HEK293 (cell line): ENCODE results near the gene TXNRD3.
A peak's percentile ranks its signal among the peaks of the same experiment; 100 is the strongest.

ENCODE experiments used
- CTCF ChIA-PET: fragments of 350-600 bp; formaldehyde crosslinking; extraction: SDS; loops from one replicate; lab custom pipeline; 2021; ENCODE audit warnings: antibody characterized with exemption; lab: Yijun Ruan, JAX
- POLR2A ChIA-PET: fragments of 300-600 bp; formaldehyde crosslinking; extraction: SDS; loops from one replicate; lab custom pipeline; 2020; ENCODE audit warnings: antibody characterized with exemption, inconsistent platforms; lab: Yijun Ruan, JAX
- H3K27ac ChIP-seq: fragments of 200-500 bp; sonication (Bioruptor generic); 2 replicates; pipeline ENCODE4 v1.5.1; 2014; ENCODE audit warnings: low read depth, low read length, control low read depth, inconsistent platforms; ENCODE audit errors: extremely low read depth
- H3K36me3 ChIP-seq, 2 experiments: fragments of 200-500 bp in 1 of 2; sonication (Bioruptor generic) in 1 of 2; 1 replicate in 1 of 2; 2 replicates in 1 of 2; pipeline ENCODE4 v1.5.1; 2014 to 2017; ENCODE audit warnings: inconsistent platforms in 2 of 2, low read length in 2 of 2; ENCODE audit not compliant: control insufficient read depth in 2 of 2, insufficient read depth in 1 of 2
- H3K4me1 ChIP-seq: fragments of 200-500 bp; sonication (Bioruptor generic); 2 replicates; pipeline ENCODE4 v1.5.1; 2014; ENCODE audit warnings: mild to moderate bottlenecking, low read length, inconsistent platforms; ENCODE audit not compliant: control insufficient read depth, insufficient read depth
- H3K4me3 ChIP-seq: 2 replicates; pipeline ENCODE4 v1.5.1; 2011; ENCODE audit warnings: low read depth, mild to moderate bottlenecking, control low read depth, low read length, moderate library complexity
- H3K9me3 ChIP-seq: fragments of 200-500 bp; sonication (Bioruptor generic); 2 replicates; pipeline ENCODE4 v1.5.1; 2014; ENCODE audit warnings: low read depth, low read length, inconsistent platforms; ENCODE audit not compliant: control insufficient read depth, insufficient read depth
- BCL11B ChIP-seq: fragments of 450-650 bp; formaldehyde crosslinking; IDR thresholded peaks from 2 replicates; pipeline ENCODE4 v1.5.1; 2016; ENCODE audit warnings: low read depth, missing biosample characterization, missing genetic modification characterization
- EGR2 ChIP-seq: fragments of 450-650 bp; formaldehyde crosslinking; IDR thresholded peaks from 2 replicates; pipeline ENCODE4 v1.5.1; 2016; ENCODE audit warnings: low read depth, missing biosample characterization, missing genetic modification characterization
- KLF7 ChIP-seq: fragments of 450-650 bp; formaldehyde crosslinking; IDR thresholded peaks from 2 replicates; pipeline ENCODE4 v1.5.1; 2016; ENCODE audit warnings: missing biosample characterization, missing genetic modification characterization, borderline replicate concordance
- KLF9 ChIP-seq: fragments of 450-650 bp; formaldehyde crosslinking; IDR thresholded peaks from 2 replicates; pipeline ENCODE4 v1.5.1; 2016; ENCODE audit warnings: missing biosample characterization, missing genetic modification characterization, low read depth
- MYNN ChIP-seq: fragments of 450-650 bp; formaldehyde crosslinking; IDR thresholded peaks from 2 replicates; pipeline ENCODE4 v1.5.1; 2016; ENCODE audit warnings: missing biosample characterization, missing genetic modification characterization, borderline replicate concordance
- SP2 ChIP-seq: fragments of 450-650 bp; formaldehyde crosslinking; IDR thresholded peaks from 2 replicates; pipeline ENCODE4 v1.5.1; 2016; ENCODE audit warnings: missing biosample characterization, missing genetic modification characterization
- SP3 ChIP-seq: fragments of 450-650 bp; formaldehyde crosslinking; IDR thresholded peaks from 2 replicates; pipeline ENCODE4 v1.5.1; 2016; ENCODE audit warnings: missing biosample characterization, missing genetic modification characterization
- ZFP37 ChIP-seq: fragments of 450-650 bp; formaldehyde crosslinking; IDR thresholded peaks from 2 replicates; pipeline ENCODE4 v1.5.1; 2016; ENCODE audit warnings: missing biosample characterization, missing genetic modification characterization
- ZFP41 ChIP-seq: fragments of 450-650 bp; formaldehyde crosslinking; IDR thresholded peaks from 2 replicates; pipeline ENCODE4 v1.5.1; 2016; ENCODE audit warnings: missing biosample characterization, missing genetic modification characterization, borderline replicate concordance
- ZNF174 ChIP-seq: fragments of 450-650 bp; formaldehyde crosslinking; IDR thresholded peaks from 2 replicates; pipeline ENCODE4 v1.5.0; 2017; ENCODE audit warnings: missing biosample characterization, mild to moderate bottlenecking, missing genetic modification characterization
- ZNF202 ChIP-seq: fragments of 450-650 bp; formaldehyde crosslinking; IDR thresholded peaks from 2 replicates; pipeline ENCODE4 v1.5.1; 2016; ENCODE audit warnings: missing biosample characterization, missing genetic modification characterization, borderline replicate concordance
- ZNF211 ChIP-seq: fragments of 450-650 bp; formaldehyde crosslinking; IDR thresholded peaks from 2 replicates; pipeline ENCODE4 v1.5.1; 2016; ENCODE audit warnings: low read depth, missing biosample characterization, missing genetic modification characterization
- ZNF266 ChIP-seq: fragments of 450-650 bp; formaldehyde crosslinking; IDR thresholded peaks from 2 replicates; pipeline ENCODE4 v1.5.1; 2016; ENCODE audit warnings: missing biosample characterization, missing genetic modification characterization, low read depth
- ZNF292 ChIP-seq: fragments of 450-650 bp; formaldehyde crosslinking; IDR thresholded peaks from 2 replicates; pipeline ENCODE4 v1.5.1; 2016; ENCODE audit warnings: low read depth, missing biosample characterization, missing genetic modification characterization, borderline replicate concordance
- ZNF311 ChIP-seq: fragments of 450-650 bp; formaldehyde crosslinking; IDR thresholded peaks from 2 replicates; pipeline ENCODE4 v1.5.1; 2017; ENCODE audit warnings: missing biosample characterization, missing genetic modification characterization, borderline replicate concordance
- ZNF366 ChIP-seq: fragments of 450-650 bp; formaldehyde crosslinking; conservative IDR thresholded peaks from 2 replicates; pipeline ENCODE4 v1.5.1; 2016; ENCODE audit warnings: missing biosample characterization, missing genetic modification characterization
- ZNF514 ChIP-seq: fragments of 450-650 bp; formaldehyde crosslinking; IDR thresholded peaks from 2 replicates; pipeline ENCODE4 v1.5.1; 2016; ENCODE audit warnings: missing biosample characterization, missing genetic modification characterization
- ZNF660 ChIP-seq: fragments of 450-650 bp; IDR thresholded peaks from 2 replicates; pipeline ENCODE4 v1.5.1; 2018; ENCODE audit warnings: missing biosample characterization, mild to moderate bottlenecking, missing genetic modification characterization
- ZNF791 ChIP-seq: fragments of 450-650 bp; formaldehyde crosslinking; IDR thresholded peaks from 2 replicates; pipeline ENCODE4 v1.5.1; 2016; ENCODE audit warnings: missing biosample characterization, missing genetic modification characterization
- ZSCAN23 ChIP-seq: fragments of 450-650 bp; formaldehyde crosslinking; IDR thresholded peaks from 2 replicates; pipeline ENCODE4 v1.5.1; 2016; ENCODE audit warnings: missing biosample characterization, missing genetic modification characterization
- ZXDB ChIP-seq: fragments of 450-650 bp; formaldehyde crosslinking; IDR thresholded peaks from 2 replicates; pipeline ENCODE4 v1.5.1; 2016; ENCODE audit warnings: missing biosample characterization, missing genetic modification characterization
- TF ChIP-seq, protein P1 (sequence below): fragments of 450-650 bp; formaldehyde crosslinking; IDR thresholded peaks from 2 replicates; pipeline ENCODE4; 2016; ENCODE audit warnings: missing biosample characterization, missing genetic modification characterization
- TF ChIP-seq, protein P2 (sequence below): fragments of 450-650 bp; formaldehyde crosslinking; IDR thresholded peaks from 2 replicates; pipeline ENCODE4 v1.5.1; 2017; ENCODE audit warnings: missing biosample characterization, missing genetic modification characterization

Gene TXNRD3

DNA sequence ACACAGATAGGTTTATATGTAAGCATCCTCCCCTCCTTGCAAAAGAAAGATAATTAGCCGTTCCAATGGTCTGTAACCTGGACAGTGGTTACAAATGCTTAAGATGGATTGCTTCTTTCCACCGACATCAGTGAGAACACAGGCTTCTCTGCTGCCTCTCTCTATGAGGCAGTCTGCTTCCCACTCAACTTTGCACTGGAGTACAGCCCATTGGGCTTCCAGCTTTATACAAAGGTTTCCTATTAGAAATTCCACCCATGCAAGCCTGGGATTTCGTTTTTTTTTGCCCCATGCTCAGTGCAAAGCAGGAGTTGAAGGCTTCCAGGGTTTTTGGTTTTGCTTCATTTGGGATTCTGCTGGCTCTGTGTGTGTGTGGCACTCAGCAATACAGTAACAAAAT is 48.9 kb downstream of the TXNRD3 start (continued):
- TF ChIP-seq ZNF266 (tag by site-specific recombination) (no peak), ZFP41 (tag by site-specific recombination) (no peak), MYNN (tag by site-specific recombination) (no peak), SP2 (no peak), ZNF174 (tag by site-specific recombination) (no peak)

DNA sequence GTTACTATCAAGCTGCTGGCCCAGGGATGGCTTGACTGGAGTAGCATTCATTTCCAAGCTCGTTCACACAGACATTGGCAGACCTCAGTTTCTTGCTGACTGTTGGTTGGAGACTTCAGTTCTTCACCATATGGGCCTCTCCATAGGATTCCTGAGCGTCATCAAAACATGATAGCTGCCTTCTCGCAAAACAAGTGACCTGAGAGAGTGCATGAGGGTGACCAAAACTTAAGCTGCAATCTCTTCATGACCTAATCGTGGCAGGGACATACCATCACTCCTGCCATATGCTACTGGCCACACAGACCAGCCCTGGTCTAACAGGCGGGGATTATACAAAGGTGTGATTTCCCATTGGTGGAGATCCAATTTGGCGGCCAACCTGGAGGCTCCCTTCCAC is 50.2 kb downstream of the TXNRD3 start:
- TF ChIP-seq ZNF311 (tag by site-specific recombination) (no peak), ZFP37 (tag by site-specific recombination) (no peak), ZXDB (no peak), ZNF211 (no peak), KLF7 (tag by site-specific recombination) (no peak), ZNF202 (tag by site-specific recombination) (no peak), SP3 (no peak), BCL11B (tag by site-specific recombination) (no peak), ZNF514 (tag by site-specific recombination) (no peak)
- TF ChIP-seq, protein P1, sequence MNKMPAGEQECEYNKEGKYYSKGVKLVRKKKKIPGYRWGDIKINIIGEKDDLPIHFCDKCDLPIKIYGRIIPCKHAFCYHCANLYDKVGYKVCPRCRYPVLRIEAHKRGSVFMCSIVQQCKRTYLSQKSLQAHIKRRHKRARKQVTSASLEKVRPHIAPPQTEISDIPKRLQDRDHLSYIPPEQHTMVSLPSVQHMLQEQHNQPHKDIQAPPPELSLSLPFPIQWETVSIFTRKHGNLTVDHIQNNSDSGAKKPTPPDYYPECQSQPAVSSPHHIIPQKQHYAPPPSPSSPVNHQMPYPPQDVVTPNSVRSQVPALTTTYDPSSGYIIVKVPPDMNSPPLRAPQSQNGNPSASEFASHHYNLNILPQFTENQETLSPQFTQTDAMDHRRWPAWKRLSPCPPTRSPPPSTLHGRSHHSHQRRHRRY (tag by site-specific recombination) = no peak
- no peak overlapping the region for H3K27ac ChIP-seq
- H3K9me3 ChIP-seq = no peaks in the 10 kb centered on the region
- CTCF ChIA-PET = interaction anchor here (0.6 kb wide), 1 partner anchor 600 kb away, joined by 3 read pairs; no protein-coding TSS in a partner anchor
- peaks cover 0 to 56% of the 10 kb centered on the region in 2 experiments; a peak in 1 of 3 replicates for H3K36me3 ChIP-seq
- H3K4me3 ChIP-seq = no peak overlapping the region
- POLR2A ChIA-PET = no interaction called here
- H3K4me1 ChIP-seq = no peaks in the 10 kb centered on the region

DNA sequence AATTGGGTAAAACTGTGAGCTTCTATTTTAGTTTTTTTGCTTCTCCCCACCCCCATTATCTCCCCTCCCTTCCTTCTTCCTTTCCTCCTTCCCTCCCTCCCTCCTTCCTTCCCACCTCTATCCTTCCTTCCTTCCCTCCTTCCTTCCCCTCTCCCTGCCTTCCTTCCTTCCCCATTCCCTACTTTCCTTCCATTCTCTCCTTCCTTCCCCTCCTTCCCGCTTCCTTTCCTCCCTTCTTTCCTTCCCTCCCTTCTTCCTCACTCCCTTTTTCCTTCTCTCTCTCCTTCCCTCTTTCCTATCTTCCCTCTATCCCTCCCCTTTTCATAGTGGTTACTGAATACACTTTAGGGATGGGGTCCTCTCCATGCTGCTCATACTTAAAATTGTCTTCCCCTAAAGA is 55.8 kb downstream of the TXNRD3 start:
- Histone ChIP-seq H3K36me3 (peaks cover 0 to 8% of the 10 kb centered on the region in 2 experiments; a peak in 1 of 3 replicates), H3K4me3 (no peak overlapping the region), H3K27ac (no peak overlapping the region), H3K9me3 (no peaks in the 10 kb centered on the region), H3K4me1 (no peaks in the 10 kb centered on the region)
- TF ChIP-seq ZSCAN23 (no peak), BCL11B (tag by site-specific recombination) (no peak), EGR2 (tag by site-specific recombination) (no peak), ZNF791 (tag by site-specific recombination) (no peak), ZNF292 (no peak), ZNF660 (tag by site-specific recombination) (no peak), KLF9 (tag by site-specific recombination) (no peak), ZNF366 (tag by site-specific recombination) (peak; percentile 84)
- TF ChIP-seq, protein P2, sequence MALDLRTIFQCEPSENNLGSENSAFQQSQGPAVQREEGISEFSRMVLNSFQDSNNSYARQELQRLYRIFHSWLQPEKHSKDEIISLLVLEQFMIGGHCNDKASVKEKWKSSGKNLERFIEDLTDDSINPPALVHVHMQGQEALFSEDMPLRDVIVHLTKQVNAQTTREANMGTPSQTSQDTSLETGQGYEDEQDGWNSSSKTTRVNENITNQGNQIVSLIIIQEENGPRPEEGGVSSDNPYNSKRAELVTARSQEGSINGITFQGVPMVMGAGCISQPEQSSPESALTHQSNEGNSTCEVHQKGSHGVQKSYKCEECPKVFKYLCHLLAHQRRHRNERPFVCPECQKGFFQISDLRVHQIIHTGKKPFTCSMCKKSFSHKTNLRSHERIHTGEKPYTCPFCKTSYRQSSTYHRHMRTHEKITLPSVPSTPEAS (tag by site-specific recombination) = no peak
- CTCF ChIA-PET = no interaction called here
- POLR2A ChIA-PET = no interaction called here
